ENCODE data around the gene ESPN.

ESPN gene

GRCh38 chr1:6409053-6409452 lies 15.5 kb upstream of the ESPN start:
- no peak for DNase-seq

GRCh38 chr1:6409733-6410132 lies 14.8 kb upstream of the ESPN start:
- no peak for DNase-seq

- no peak for DNase-seq
Measured at GRCh38 chr1:6410248-6410893, 14.2 kb upstream of the ESPN start.

GRCh38 chr1:6412896-6413295 lies 11.7 kb upstream of the ESPN start:
- no peak for DNase-seq

- DNase-seq: peak; percentile 34
Measured at GRCh38 chr1:6414443-6414844, 10.1 kb upstream of the ESPN start.

- DNase-seq: no peak
Measured at GRCh38 chr1:6414881-6415626, 9.5 kb upstream of the ESPN start.

GRCh38 chr1:6416295-6416656 lies 8.3 kb upstream of the ESPN start:
- DNase-seq: no peak

- DNase-seq: no peak
Measured at GRCh38 chr1:6416906-6417305, 7.7 kb upstream of the ESPN start.

GRCh38 chr1:6417961-6418667 lies 6.5 kb upstream of the ESPN start:
- no peak for DNase-seq

- DNase-seq: no peak
Measured at GRCh38 chr1:6418668-6419396, 5.7 kb upstream of the ESPN start.

- DNase-seq: no peak
Measured at GRCh38 chr1:6419397-6419803, 5.2 kb upstream of the ESPN start.

- no peak for DNase-seq
Measured at GRCh38 chr1:6419804-6420453, 4.6 kb upstream of the ESPN start, which contains the start of gene HES2. Gene HES2, minus strand, starts transcription at chr1:6419919. Its CDS starts 99 bp downstream, at chr1:6419820.

- no peak for DNase-seq
Measured at GRCh38 chr1:6420454-6421042, 4.0 kb upstream of the ESPN start.

- no peak for DNase-seq
Measured at GRCh38 chr1:6421266-6421665, 3.3 kb upstream of the ESPN start.

GRCh38 chr1:6423321-6423999 lies 1.1 kb upstream of the ESPN start:
- DNase-seq: peak; percentile 95

- peak; percentile 48 for DNase-seq
Measured at GRCh38 chr1:6424000-6424565, 493 bp upstream of the ESPN start.

GRCh38 chr1:6425658-6426057 lies 1.1 kb downstream of the ESPN start:
- no peak for DNase-seq

- DNase-seq: no peak
Measured at GRCh38 chr1:6426277-6426971, 1.8 kb downstream of the ESPN start.

GRCh38 chr1:6426972-6427350 lies 2.4 kb downstream of the ESPN start:
- DNase-seq: no peak

- DNase-seq: peak; percentile 67
Measured at GRCh38 chr1:6427441-6428390, 3.1 kb downstream of the ESPN start.

Data from DMS79 (cell line).